Gastroesophageal sphincter (tissue), 4 donors: ENCODE results near the gene SLC6A15. TPM values are rescaled to one million over a fixed set of nuclear protein-coding genes. Genes with fewer than 3 reads are reported as not detected.

Source experiments
- ATAC-seq: fragments of 150-250 bp; one replicate; pipeline ENCODE4 v1.9.1; 2016; ENCODE audit warnings: mild to moderate bottlenecking, moderate library complexity
- H3K27ac ChIP-seq, 4 donors: fragments of 200-600 bp; sonication (generic) in 3 of 4; 1 replicate in 3 of 4; 2 replicates in 1 of 4; pipeline ENCODE4 v1.5.1; 2016 to 2019
- H3K27me3 ChIP-seq: fragments of 200-600 bp; sonication (generic); one replicate; pipeline ENCODE4 v1.5.1; 2019
- H3K36me3 ChIP-seq, 2 donors: fragments of 200-600 bp; sonication (generic); one replicate each; pipeline ENCODE4 v1.5.1; 2019; ENCODE audit warnings: control low read depth in 1 of 2
- H3K4me1 ChIP-seq, 3 donors: fragments of 200-600 bp; sonication (generic); 1 replicate in 2 of 3; 2 replicates in 1 of 3; pipeline ENCODE4 v1.5.1; 2016 to 2019; ENCODE audit warnings: control low read depth in 2 of 3
- H3K4me3 ChIP-seq, 2 donors: fragments of 200-600 bp; sonication (generic); one replicate each; pipeline ENCODE4 v1.5.1; 2019; ENCODE audit warnings: mild to moderate bottlenecking in 1 of 2, moderate library complexity in 1 of 2
- H3K9me3 ChIP-seq, 3 donors: fragments of 200-600 bp; sonication (generic); one replicate each; pipeline ENCODE4 v1.5.1; 2017 to 2019; ENCODE audit warnings: control low read depth in 2 of 3
- EP300 ChIP-seq: sonication (generic); formaldehyde crosslinking; IDR thresholded peaks from one replicate; pipeline ENCODE4 v1.6.1; 2017; ENCODE audit warnings: antibody characterized with exemption, mild to moderate bottlenecking
- POLR2A ChIP-seq, 2 donors: fragments of 450-650 bp; IDR thresholded peaks; one replicate each; pipeline ENCODE4 v1.6.1; 2017; ENCODE audit warnings: antibody characterized with exemption in 2 of 2, mild to moderate bottlenecking in 2 of 2, moderate library complexity in 1 of 2
- POLR2AphosphoS5 ChIP-seq: sonication (generic); formaldehyde crosslinking; IDR thresholded peaks from one replicate; pipeline ENCODE4 v1.6.1; 2017; ENCODE audit warnings: antibody characterized with exemption
- WGBS, 2 donors: methylation state at CpG; one replicate each; pipeline ENCODE4 v1.1.5; 2018; ENCODE audit warnings: low coverage in 1 of 2; 5-methylcytosine and 5-hydroxymethylcytosine counted together
- total RNA-seq, 4 donors: library from RNA; depleted of rRNA; stranded (reverse); fragments of >200 nt; gene quantifications; one replicate each; pipeline ENCODE4 v1.1.0, GENCODE V29; 2016
- TF ChIP-seq, protein P1 (sequence below), 4 experiments: fragments of 200-600 bp in 2 of 4; fragments of 450-650 bp in 2 of 4; sonication (generic) in 1 of 4; IDR thresholded peaks; one replicate each; pipeline ENCODE4 v1.5.1; 2017 to 2019; ENCODE audit warnings: antibody characterized with exemption in 4 of 4, mild to moderate bottlenecking in 2 of 4, moderate library complexity in 2 of 4

Gene SLC6A15
- total RNA-seq, 4 donors from 2014 or later = 0.54 to 2.3 (median 1.7) TPM

DNA sequence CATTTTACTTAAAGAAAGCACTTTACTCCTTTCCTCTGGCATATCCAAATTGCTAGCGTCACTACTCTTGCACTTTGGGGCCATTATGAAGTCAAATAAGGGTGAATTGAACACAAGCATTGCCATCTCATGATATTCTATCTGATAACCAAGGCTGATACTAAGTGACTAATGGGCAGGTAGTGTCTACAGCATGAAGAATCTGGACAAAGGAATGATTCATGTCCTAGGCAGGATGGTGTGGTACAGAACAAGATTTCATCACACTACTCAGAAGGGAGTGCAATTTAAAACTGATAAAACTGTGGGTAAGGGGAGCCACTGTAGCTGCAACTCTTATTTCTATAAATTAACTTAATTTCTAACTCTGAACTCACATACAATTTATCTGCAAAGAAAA lies 7.7 kb upstream of the SLC6A15 start:
- no peak overlapping the region for H3K4me3 ChIP-seq
- no peak overlapping the region for H3K27ac ChIP-seq
- no peaks in the 10 kb centered on the region for H3K9me3 ChIP-seq
- WGBS, 2 donors = 100% methylated on average over 1 of the region's 1 CpG; no CpG with 5 or more reads in 1 of the 2 donors
- no peak for ATAC-seq
- peaks cover 11% of the 10 kb centered on the region for H3K27me3 ChIP-seq
- no peaks in the 10 kb centered on the region for H3K4me1 ChIP-seq
- H3K36me3 ChIP-seq = no peaks in the 10 kb centered on the region
- TF ChIP-seq, protein P1, sequence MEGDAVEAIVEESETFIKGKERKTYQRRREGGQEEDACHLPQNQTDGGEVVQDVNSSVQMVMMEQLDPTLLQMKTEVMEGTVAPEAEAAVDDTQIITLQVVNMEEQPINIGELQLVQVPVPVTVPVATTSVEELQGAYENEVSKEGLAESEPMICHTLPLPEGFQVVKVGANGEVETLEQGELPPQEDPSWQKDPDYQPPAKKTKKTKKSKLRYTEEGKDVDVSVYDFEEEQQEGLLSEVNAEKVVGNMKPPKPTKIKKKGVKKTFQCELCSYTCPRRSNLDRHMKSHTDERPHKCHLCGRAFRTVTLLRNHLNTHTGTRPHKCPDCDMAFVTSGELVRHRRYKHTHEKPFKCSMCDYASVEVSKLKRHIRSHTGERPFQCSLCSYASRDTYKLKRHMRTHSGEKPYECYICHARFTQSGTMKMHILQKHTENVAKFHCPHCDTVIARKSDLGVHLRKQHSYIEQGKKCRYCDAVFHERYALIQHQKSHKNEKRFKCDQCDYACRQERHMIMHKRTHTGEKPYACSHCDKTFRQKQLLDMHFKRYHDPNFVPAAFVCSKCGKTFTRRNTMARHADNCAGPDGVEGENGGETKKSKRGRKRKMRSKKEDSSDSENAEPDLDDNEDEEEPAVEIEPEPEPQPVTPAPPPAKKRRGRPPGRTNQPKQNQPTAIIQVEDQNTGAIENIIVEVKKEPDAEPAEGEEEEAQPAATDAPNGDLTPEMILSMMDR (IDR thresholded peaks at IDR 0.05) = no peak
- TF ChIP-seq POLR2A (IDR thresholded peaks at IDR 0.05) = no peak
- TF ChIP-seq EP300 = no peak
- no peak for TF ChIP-seq POLR2AphosphoS5

DNA sequence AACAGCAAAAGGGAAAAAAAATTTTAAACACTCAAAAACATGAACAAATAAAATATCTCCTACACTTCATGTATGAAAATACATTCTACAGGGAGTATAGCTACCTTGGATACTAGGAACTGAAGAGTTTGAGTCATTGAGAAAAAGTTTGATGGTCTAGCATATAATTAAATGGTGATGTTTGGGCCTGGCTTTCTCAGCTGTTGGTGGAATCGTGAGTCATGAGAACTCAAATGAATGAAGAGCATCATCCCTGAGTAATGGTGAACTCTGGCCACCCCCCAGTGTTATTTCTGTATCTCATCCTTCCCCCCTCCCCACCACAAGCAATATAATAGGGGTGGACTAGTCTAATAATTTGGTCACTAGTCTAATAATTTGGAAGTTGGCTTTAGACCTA lies 6.7 kb upstream of the SLC6A15 start:
- WGBS, 2 donors = 73 to 82% methylated on average over 1 of the region's 1 CpG
- TF ChIP-seq POLR2AphosphoS5 = no peak
- no peak for TF ChIP-seq POLR2A (IDR thresholded peaks at IDR 0.05)
- TF ChIP-seq, protein P1 (IDR thresholded peaks at IDR 0.05) = no peak
- TF ChIP-seq EP300 = no peak
- Histone ChIP-seq H3K27me3 (peaks cover 19% of the 10 kb centered on the region), H3K4me1 (no peaks in the 10 kb centered on the region), H3K36me3 (no peaks in the 10 kb centered on the region), H3K9me3 (no peaks in the 10 kb centered on the region), H3K27ac (no peak overlapping the region), H3K4me3 (no peak overlapping the region)
- ATAC-seq = no peak

DNA sequence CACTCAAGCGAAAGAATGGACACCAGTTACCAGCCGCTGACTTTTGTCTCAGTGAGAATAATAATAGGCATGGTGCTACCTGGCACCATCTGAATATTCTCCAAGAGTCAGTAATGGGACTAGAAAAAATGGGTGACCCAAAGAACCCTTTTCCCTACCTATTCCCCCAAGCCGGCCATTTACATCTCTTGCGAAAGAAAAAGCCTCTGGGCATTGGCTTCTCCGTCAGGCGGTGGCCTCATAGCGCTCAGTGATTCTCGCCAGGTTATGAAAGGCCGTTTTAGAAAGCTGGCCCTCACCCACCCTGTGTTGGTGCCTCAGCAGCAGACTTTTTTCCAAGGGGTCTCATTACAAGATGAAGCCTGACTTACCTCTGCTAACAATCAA lies 523 bp upstream of the SLC6A15 start:
- ATAC-seq = no peak
- Histone ChIP-seq H3K27ac (no peak overlapping the region), H3K4me1 (peaks cover 0 to 25% (median 6%) of the 10 kb centered on the region in 3 donors), H3K9me3 (no peaks in the 10 kb centered on the region), H3K27me3 (peaks cover 59% of the 10 kb centered on the region), H3K36me3 (no peaks in the 10 kb centered on the region), H3K4me3 (peak overlapping the region in 1 of 2 donors; percentile 50)
- TF ChIP-seq POLR2A (IDR thresholded peaks at IDR 0.05) (no peak), POLR2AphosphoS5 (no peak), EP300 (no peak)
- TF ChIP-seq, protein P1 (IDR thresholded peaks at IDR 0.05) = no peak
- 0 to 12% methylated on average over 3 to 5 of the region's 9 CpGs for WGBS, 2 donors

DNA sequence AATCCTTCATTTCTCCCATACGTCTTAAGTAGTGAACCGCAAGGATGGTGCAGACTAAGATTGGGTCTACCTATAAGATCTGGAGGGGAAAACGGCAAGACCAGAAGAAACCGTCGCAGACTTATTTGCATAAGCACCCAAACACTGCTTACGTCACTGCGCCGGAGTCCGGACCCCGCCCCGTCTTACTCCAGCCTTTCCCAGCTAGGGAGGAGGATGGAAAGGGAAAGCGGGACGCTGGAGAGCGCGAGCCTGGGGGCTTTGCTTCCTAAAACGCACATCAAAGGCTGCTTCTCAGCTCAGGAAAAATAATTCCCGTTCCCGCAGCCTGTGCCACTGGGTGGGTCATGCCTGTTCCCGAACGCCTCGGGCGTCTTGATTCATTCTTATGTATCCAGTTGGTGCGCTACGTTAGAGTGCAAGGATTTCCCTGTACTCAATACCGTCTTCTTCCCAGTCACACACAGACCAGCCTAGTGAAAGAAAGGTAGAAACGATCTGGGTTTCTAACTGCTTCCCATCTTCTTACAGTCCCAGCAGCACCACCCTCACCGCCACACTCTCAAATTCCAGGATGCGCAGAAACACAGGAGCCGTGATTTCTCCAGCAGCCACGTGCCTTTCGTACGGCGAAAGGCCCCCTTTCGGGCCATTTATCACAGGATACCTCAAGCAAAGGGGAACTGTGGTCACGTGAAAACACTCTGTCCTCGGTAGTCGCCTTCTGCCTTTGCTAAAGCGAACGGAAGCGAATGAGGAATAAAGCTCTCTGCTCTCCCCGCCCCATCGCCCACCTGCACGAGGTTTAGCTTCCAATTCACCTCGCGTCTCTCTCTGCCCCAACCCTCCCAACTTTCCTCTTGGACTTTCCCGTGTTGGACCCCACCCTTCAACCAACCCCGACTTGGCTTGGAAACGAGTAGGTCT lies 1.1 kb downstream of the SLC6A15 start:
- peak; percentile 52 for ATAC-seq
- H3K27me3 ChIP-seq = peaks cover 56% of the 10 kb centered on the region
- H3K36me3 ChIP-seq = no peaks in the 10 kb centered on the region
- no peak overlapping the region for H3K27ac ChIP-seq
- peaks cover 0 to 25% (median 6%) of the 10 kb centered on the region in 3 donors for H3K4me1 ChIP-seq
- H3K9me3 ChIP-seq = no peaks in the 10 kb centered on the region
- WGBS, 2 donors = 1 to 2% methylated on average over 17 of the region's 48 CpGs
- H3K4me3 ChIP-seq = peak overlapping the region; percentile 2 to 50
- TF ChIP-seq POLR2AphosphoS5 = no peak
- no peak for TF ChIP-seq EP300
- TF ChIP-seq POLR2A (IDR thresholded peaks at IDR 0.05) = no peak
- TF ChIP-seq, protein P1 (IDR thresholded peaks at IDR 0.05) = no peak
